ENCODE data around the gene RNFT2. TPM values are rescaled to one million over a fixed set of nuclear protein-coding genes. Genes with fewer than 3 reads are reported as not detected.

RNFT2 gene
- total RNA-seq (4.4 TPM), polyA plus RNA-seq (9.7 TPM)
- long read RNA-seq, donor 1: 0 reads
- long read RNA-seq, donor 2: 0 reads
- long read RNA-seq, donor 3, partial matches to known transcripts: 0 of 1 reads
- long read RNA-seq, donor 3, other reads (novel, unspliced or antisense): 0 of 1 reads
- long read RNA-seq, donor 4: 0 reads
- long read RNA-seq, donor 5: 0 reads
- long read RNA-seq, donor 6: 0 reads
- long read RNA-seq, donor 7: 0 reads
- long read RNA-seq, donor 8: 0 reads
- long read RNA-seq, donor 9: 0 reads
- long read RNA-seq, donor 10: 0 reads

GRCh38 chr12:116737774-116738657 lies at the start of gene RNFT2, which contains the start of gene SPRING1:
Gene RNFT2, plus strand, starts transcription at chr12:116738315. Its CDS starts 2,183 bp downstream, at chr12:116740498.
Gene SPRING1, minus strand, starts transcription at chr12:116738069. Its CDS starts 169 bp downstream, at chr12:116737900.
- under 1% methylated on average over 80 of the region's 80 CpGs for WGBS
- H3K27me3 ChIP-seq (ENCODE audit: control insufficient read depth in 2 of 2, insufficient read depth in 1 of 2, low read length in 1 of 2): no peaks in the 10 kb centered on the region
- no peaks in the 10 kb centered on the region for H3K9me3 ChIP-seq (ENCODE audit: control insufficient read depth in 2 of 2, insufficient read depth in 1 of 2, low read length in 1 of 2)
- peak within 1 kb of the TSS; percentile 52 to 80 for H3K27ac ChIP-seq (ENCODE audit: low read depth in 1 of 2, low read length in 1 of 2)
- H3K36me3 ChIP-seq (ENCODE audit: control insufficient read depth in 2 of 2, insufficient read depth in 2 of 2, low read length in 1 of 2): peaks cover 15 to 19% of the 10 kb centered on the region in 2 donors
- peak; percentile 97 to 100 (median 99) for DNase-seq (ENCODE audit: low read depth in 6 of 9, low spot score in 9 of 9)
- H3K4me1 ChIP-seq (ENCODE audit: control insufficient read depth in 2 of 2, insufficient read depth in 2 of 2, low read length in 2 of 2): peaks cover 14 to 15% of the 10 kb centered on the region in 2 donors
- H3K4me3 ChIP-seq (ENCODE audit: low read length in 2 of 2): peak within 1 kb of the TSS; percentile 67 to 84

GRCh38 chr12:116689521-116689920 lies 48.6 kb upstream of the RNFT2 start:
- WGBS: 14% methylated on average over 5 of the region's 5 CpGs
- Histone ChIP-seq H3K4me3 (ENCODE audit: low read length in 2 of 2) (no peak overlapping the region), H3K27ac (ENCODE audit: low read depth in 1 of 2, low read length in 1 of 2) (no peak overlapping the region), H3K27me3 (ENCODE audit: control insufficient read depth in 2 of 2, insufficient read depth in 1 of 2, low read length in 1 of 2) (peaks cover 0 to 13% of the 10 kb centered on the region in 2 donors), H3K4me1 (ENCODE audit: control insufficient read depth in 2 of 2, insufficient read depth in 2 of 2, low read length in 2 of 2) (peaks cover 2 to 14% of the 10 kb centered on the region in 2 donors), H3K9me3 (ENCODE audit: control insufficient read depth in 2 of 2, insufficient read depth in 1 of 2, low read length in 1 of 2) (no peaks in the 10 kb centered on the region), H3K36me3 (ENCODE audit: control insufficient read depth in 2 of 2, insufficient read depth in 2 of 2, low read length in 1 of 2) (no peaks in the 10 kb centered on the region)
- DNase-seq (ENCODE audit: low read depth in 6 of 9, low spot score in 9 of 9): no peak

- Histone ChIP-seq H3K4me1 (ENCODE audit: control insufficient read depth in 2 of 2, insufficient read depth in 2 of 2, low read length in 2 of 2) (peaks cover 4 to 17% of the 10 kb centered on the region in 2 donors), H3K4me3 (ENCODE audit: low read length in 2 of 2) (no peak overlapping the region), H3K9me3 (ENCODE audit: control insufficient read depth in 2 of 2, insufficient read depth in 1 of 2, low read length in 1 of 2) (no peaks in the 10 kb centered on the region), H3K36me3 (ENCODE audit: control insufficient read depth in 2 of 2, insufficient read depth in 2 of 2, low read length in 1 of 2) (no peaks in the 10 kb centered on the region), H3K27ac (ENCODE audit: low read depth in 1 of 2, low read length in 1 of 2) (no peak overlapping the region), H3K27me3 (ENCODE audit: control insufficient read depth in 2 of 2, insufficient read depth in 1 of 2, low read length in 1 of 2) (peaks cover 0 to 13% of the 10 kb centered on the region in 2 donors)
- WGBS: 73% methylated on average over 8 of the region's 8 CpGs
- no peak for DNase-seq (ENCODE audit: low read depth in 6 of 9, low spot score in 9 of 9)
These were observed 48.0 kb upstream of the RNFT2 start for GRCh38 chr12:116689979-116690744.

- 98% methylated on average over 7 of the region's 7 CpGs for WGBS
- no peak for DNase-seq (ENCODE audit: low read depth in 6 of 9, low spot score in 9 of 9)
- Histone ChIP-seq H3K4me3 (ENCODE audit: low read length in 2 of 2) (no peak overlapping the region), H3K27ac (ENCODE audit: low read depth in 1 of 2, low read length in 1 of 2) (no peak overlapping the region), H3K27me3 (ENCODE audit: control insufficient read depth in 2 of 2, insufficient read depth in 1 of 2, low read length in 1 of 2) (peaks cover 0 to 13% of the 10 kb centered on the region in 2 donors), H3K36me3 (ENCODE audit: control insufficient read depth in 2 of 2, insufficient read depth in 2 of 2, low read length in 1 of 2) (no peaks in the 10 kb centered on the region), H3K9me3 (ENCODE audit: control insufficient read depth in 2 of 2, insufficient read depth in 1 of 2, low read length in 1 of 2) (no peaks in the 10 kb centered on the region), H3K4me1 (ENCODE audit: control insufficient read depth in 2 of 2, insufficient read depth in 2 of 2, low read length in 2 of 2) (peaks cover 7 to 18% of the 10 kb centered on the region in 2 donors)
These were observed 46.9 kb upstream of the RNFT2 start for GRCh38 chr12:116691205-116691604.

GRCh38 chr12:116691636-116692035 lies 46.5 kb upstream of the RNFT2 start:
- Histone ChIP-seq H3K9me3 (ENCODE audit: control insufficient read depth in 2 of 2, insufficient read depth in 1 of 2, low read length in 1 of 2) (no peaks in the 10 kb centered on the region), H3K4me3 (ENCODE audit: low read length in 2 of 2) (no peak overlapping the region), H3K27me3 (ENCODE audit: control insufficient read depth in 2 of 2, insufficient read depth in 1 of 2, low read length in 1 of 2) (peaks cover 0 to 13% of the 10 kb centered on the region in 2 donors), H3K36me3 (ENCODE audit: control insufficient read depth in 2 of 2, insufficient read depth in 2 of 2, low read length in 1 of 2) (no peaks in the 10 kb centered on the region), H3K4me1 (ENCODE audit: control insufficient read depth in 2 of 2, insufficient read depth in 2 of 2, low read length in 2 of 2) (peaks cover 7 to 18% of the 10 kb centered on the region in 2 donors), H3K27ac (ENCODE audit: low read depth in 1 of 2, low read length in 1 of 2) (no peak overlapping the region)
- no peak for DNase-seq (ENCODE audit: low read depth in 6 of 9, low spot score in 9 of 9)
- WGBS: 93% methylated on average over 4 of the region's 4 CpGs

- WGBS: 62% methylated on average over 3 of the region's 3 CpGs
- Histone ChIP-seq H3K27ac (ENCODE audit: low read depth in 1 of 2, low read length in 1 of 2) (no peak overlapping the region), H3K9me3 (ENCODE audit: control insufficient read depth in 2 of 2, insufficient read depth in 1 of 2, low read length in 1 of 2) (no peaks in the 10 kb centered on the region), H3K4me3 (ENCODE audit: low read length in 2 of 2) (no peak overlapping the region), H3K36me3 (ENCODE audit: control insufficient read depth in 2 of 2, insufficient read depth in 2 of 2, low read length in 1 of 2) (no peaks in the 10 kb centered on the region), H3K4me1 (ENCODE audit: control insufficient read depth in 2 of 2, insufficient read depth in 2 of 2, low read length in 2 of 2) (peaks cover 7 to 18% of the 10 kb centered on the region in 2 donors), H3K27me3 (ENCODE audit: control insufficient read depth in 2 of 2, insufficient read depth in 1 of 2, low read length in 1 of 2) (peaks cover 0 to 13% of the 10 kb centered on the region in 2 donors)
- DNase-seq (ENCODE audit: low read depth in 6 of 9, low spot score in 9 of 9): no peak
These were observed 45.5 kb upstream of the RNFT2 start for GRCh38 chr12:116692605-116693004.

GRCh38 chr12:116693286-116694227 lies 44.6 kb upstream of the RNFT2 start:
- no peak for DNase-seq (ENCODE audit: low read depth in 6 of 9, low spot score in 9 of 9)
- H3K4me3 ChIP-seq (ENCODE audit: low read length in 2 of 2): no peak overlapping the region
- 57% methylated on average over 34 of the region's 34 CpGs for WGBS
- no peak overlapping the region for H3K27ac ChIP-seq (ENCODE audit: low read depth in 1 of 2, low read length in 1 of 2)
- peaks cover 7 to 14% of the 10 kb centered on the region in 2 donors for H3K4me1 ChIP-seq (ENCODE audit: control insufficient read depth in 2 of 2, insufficient read depth in 2 of 2, low read length in 2 of 2)
- H3K9me3 ChIP-seq (ENCODE audit: control insufficient read depth in 2 of 2, insufficient read depth in 1 of 2, low read length in 1 of 2): no peaks in the 10 kb centered on the region
- no peaks in the 10 kb centered on the region for H3K36me3 ChIP-seq (ENCODE audit: control insufficient read depth in 2 of 2, insufficient read depth in 2 of 2, low read length in 1 of 2)
- H3K27me3 ChIP-seq (ENCODE audit: control insufficient read depth in 2 of 2, insufficient read depth in 1 of 2, low read length in 1 of 2): peaks cover 0 to 13% of the 10 kb centered on the region in 2 donors

Data from thymus (tissue), 14 donors.